Thyroid gland (tissue), 4 donors: Measurements from ENCODE around the gene CREM.

Experiments used
- POLR2A ChIP-seq, 2 donors: fragments of 450-650 bp; IDR thresholded peaks; one replicate each; pipeline ENCODE4 v1.6.1; 2017; ENCODE audit warnings: antibody characterized with exemption in 2 of 2, mild to moderate bottlenecking in 2 of 2, moderate library complexity in 1 of 2
- TF ChIP-seq, protein P1 (sequence below), 6 experiments: fragments of 200-600 bp in 3 of 6; fragments of 450-650 bp in 3 of 6; sonication (generic) in 3 of 6; IDR thresholded peaks; one replicate each; pipeline ENCODE4 v1.5.1; 2016 to 2019; ENCODE audit warnings: antibody characterized with exemption in 6 of 6, mild to moderate bottlenecking in 2 of 6, inconsistent platforms in 1 of 6, moderate library complexity in 1 of 6

DNA sequence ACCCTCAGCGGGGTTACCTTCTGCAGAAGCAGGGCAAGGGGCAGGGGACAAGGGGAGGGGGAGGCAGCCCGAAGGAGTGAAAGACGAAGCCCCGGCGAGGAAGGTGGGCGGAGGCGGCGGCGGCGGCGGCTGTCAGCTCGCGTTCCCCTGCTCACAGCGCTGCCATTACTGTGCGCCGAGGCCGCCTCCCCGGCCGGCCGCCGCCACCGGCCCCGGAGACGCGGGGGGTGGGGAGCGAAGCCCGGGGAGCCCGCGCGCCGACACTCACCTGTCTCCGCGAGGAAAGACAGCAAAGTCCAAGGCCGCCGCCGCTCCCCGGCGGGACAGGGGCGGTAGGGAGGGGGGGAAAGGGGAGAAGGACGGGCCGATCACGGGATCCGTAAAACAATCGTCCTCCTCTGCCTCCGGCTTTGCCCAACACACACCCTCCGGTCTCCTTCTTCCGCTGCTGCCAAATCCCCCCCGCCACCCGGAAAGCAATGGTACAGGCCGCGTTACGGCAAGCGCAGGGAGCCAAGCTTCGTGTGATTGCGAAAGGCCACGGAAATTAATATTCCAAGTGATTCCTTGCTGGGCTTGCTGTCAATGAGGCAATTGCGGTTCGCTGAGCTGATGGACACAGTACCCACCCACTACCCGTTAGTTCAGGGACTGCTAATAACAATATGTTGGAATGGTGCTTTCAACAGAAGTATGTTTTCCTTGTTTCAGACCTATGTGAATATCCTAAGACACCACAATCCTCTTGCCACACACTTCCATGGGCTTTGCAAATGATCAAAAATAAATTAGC, 36.3 kb upstream of the CREM start, which contains the start of gene CUL2:
- TF ChIP-seq, protein P1, sequence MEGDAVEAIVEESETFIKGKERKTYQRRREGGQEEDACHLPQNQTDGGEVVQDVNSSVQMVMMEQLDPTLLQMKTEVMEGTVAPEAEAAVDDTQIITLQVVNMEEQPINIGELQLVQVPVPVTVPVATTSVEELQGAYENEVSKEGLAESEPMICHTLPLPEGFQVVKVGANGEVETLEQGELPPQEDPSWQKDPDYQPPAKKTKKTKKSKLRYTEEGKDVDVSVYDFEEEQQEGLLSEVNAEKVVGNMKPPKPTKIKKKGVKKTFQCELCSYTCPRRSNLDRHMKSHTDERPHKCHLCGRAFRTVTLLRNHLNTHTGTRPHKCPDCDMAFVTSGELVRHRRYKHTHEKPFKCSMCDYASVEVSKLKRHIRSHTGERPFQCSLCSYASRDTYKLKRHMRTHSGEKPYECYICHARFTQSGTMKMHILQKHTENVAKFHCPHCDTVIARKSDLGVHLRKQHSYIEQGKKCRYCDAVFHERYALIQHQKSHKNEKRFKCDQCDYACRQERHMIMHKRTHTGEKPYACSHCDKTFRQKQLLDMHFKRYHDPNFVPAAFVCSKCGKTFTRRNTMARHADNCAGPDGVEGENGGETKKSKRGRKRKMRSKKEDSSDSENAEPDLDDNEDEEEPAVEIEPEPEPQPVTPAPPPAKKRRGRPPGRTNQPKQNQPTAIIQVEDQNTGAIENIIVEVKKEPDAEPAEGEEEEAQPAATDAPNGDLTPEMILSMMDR (IDR thresholded peaks at IDR 0.05) = peak in 1 of 6 experiments; percentile 4
- peak in 1 of 2 donors; percentile 44 for TF ChIP-seq POLR2A (IDR thresholded peaks at IDR 0.05)
